ENCODE data around the gene SCN3B.

SCN3B gene

GRCh38 chr11:123594188-123594901, 60.1 kb downstream of the SCN3B start:
- no peak for DNase-seq

- no peak for DNase-seq
Observed at GRCh38 chr11:123593570-123593969, 60.9 kb downstream of the SCN3B start.

GRCh38 chr11:123590296-123590912, 64.0 kb downstream of the SCN3B start:
- peak; percentile 37 for DNase-seq

- DNase-seq: no peak
Observed at GRCh38 chr11:123588864-123589262, 65.6 kb downstream of the SCN3B start.

- no peak for DNase-seq
Observed at GRCh38 chr11:123588117-123588863, 66.1 kb downstream of the SCN3B start.

- no peak for DNase-seq
Observed at GRCh38 chr11:123587559-123587958, 66.9 kb downstream of the SCN3B start.

GRCh38 chr11:123587044-123587443, 67.4 kb downstream of the SCN3B start:
- DNase-seq: no peak

GRCh38 chr11:123586568-123586967, 67.9 kb downstream of the SCN3B start:
- no peak for DNase-seq

- no peak for DNase-seq
Observed at GRCh38 chr11:123585706-123586105, 68.7 kb downstream of the SCN3B start.

GRCh38 chr11:123585206-123585605, 69.2 kb downstream of the SCN3B start:
- no peak for DNase-seq

GRCh38 chr11:123584737-123585136, 69.7 kb downstream of the SCN3B start:
- DNase-seq: no peak

- no peak for DNase-seq
Observed at GRCh38 chr11:123584186-123584585, 70.2 kb downstream of the SCN3B start.

GRCh38 chr11:123582992-123583504, 71.4 kb downstream of the SCN3B start:
- no peak for DNase-seq

GRCh38 chr11:123581651-123582399, 72.6 kb downstream of the SCN3B start:
- DNase-seq: no peak

GRCh38 chr11:123580557-123581275, 73.7 kb downstream of the SCN3B start:
- DNase-seq: no peak

- no peak for DNase-seq
Observed at GRCh38 chr11:123580137-123580536, 74.3 kb downstream of the SCN3B start.

GRCh38 chr11:123579482-123579812, 75.0 kb downstream of the SCN3B start:
- no peak for DNase-seq

Measured in T1000 (cell line).